NCI-H446 (cell line): ENCODE results near the gene MTRF1L.
"Not testable (repeated sequence)": the region's sequence is repeated elsewhere in the genome, so short reads cannot be mapped to it uniquely, and the experiment has no call there.

ENCODE experiments used
- DNase-seq, 2 experiments: peaks; one replicate each; lab custom pipeline; 2025; lab: John Stamatoyannopoulos, UW

The MTRF1L gene

GRCh38 chr6:152969688-152970418 is 32.7 kb downstream of the MTRF1L start:
- DNase-seq, result no peak

GRCh38 chr6:152966168-152966894 is 36.2 kb downstream of the MTRF1L start:
- not testable (repeated sequence) for DNase-seq

GRCh38 chr6:152959333-152959732 is 43.2 kb downstream of the MTRF1L start:
- no peak for DNase-seq

- no peak for DNase-seq
Measured at GRCh38 chr6:152957796-152958195, 44.7 kb downstream of the MTRF1L start.

GRCh38 chr6:152954443-152954842 is 48.1 kb downstream of the MTRF1L start:
- DNase-seq, result no peak

- peak in 1 of 2 experiments; percentile 49 for DNase-seq
Measured at GRCh38 chr6:152952866-152953509, 49.5 kb downstream of the MTRF1L start.

GRCh38 chr6:152952045-152952444 is 50.5 kb downstream of the MTRF1L start:
- no peak for DNase-seq

GRCh38 chr6:152950240-152950639 is 52.3 kb downstream of the MTRF1L start:
- no peak for DNase-seq

- DNase-seq, result peak in 1 of 2 experiments; percentile 23
Measured at GRCh38 chr6:152948150-152948768, 54.2 kb downstream of the MTRF1L start.

- DNase-seq, result no peak
Measured at GRCh38 chr6:152946995-152947394, 55.5 kb downstream of the MTRF1L start.

- DNase-seq, result no peak
Measured at GRCh38 chr6:152946484-152946883, 56.0 kb downstream of the MTRF1L start.

- DNase-seq, result no peak
Measured at GRCh38 chr6:152943260-152943897, 59.1 kb downstream of the MTRF1L start.

GRCh38 chr6:152942319-152942869 is 60.1 kb downstream of the MTRF1L start:
- DNase-seq, result no peak

- DNase-seq, result no peak
Measured at GRCh38 chr6:152941746-152942145, 60.8 kb downstream of the MTRF1L start.
